Suprapubic skin (tissue), 3 donors: Measurements from ENCODE around the gene ATG2A.

Experiments used
- POLR2A ChIP-seq, 2 donors: fragments of 450-650 bp; IDR thresholded peaks; one replicate each; pipeline ENCODE4 v1.6.1; 2017; ENCODE audit warnings: antibody characterized with exemption in 2 of 2, mild to moderate bottlenecking in 2 of 2, moderate library complexity in 2 of 2
- TF ChIP-seq, protein P1 (sequence below), 2 donors: fragments of 200-600 bp in 1 of 2; fragments of 450-650 bp in 1 of 2; sonication (generic) in 1 of 2; IDR thresholded peaks; one replicate each; pipeline ENCODE4 v1.5.1; 2016 to 2019; ENCODE audit warnings: antibody characterized with exemption in 2 of 2, mild to moderate bottlenecking in 1 of 2, moderate library complexity in 1 of 2

DNA sequence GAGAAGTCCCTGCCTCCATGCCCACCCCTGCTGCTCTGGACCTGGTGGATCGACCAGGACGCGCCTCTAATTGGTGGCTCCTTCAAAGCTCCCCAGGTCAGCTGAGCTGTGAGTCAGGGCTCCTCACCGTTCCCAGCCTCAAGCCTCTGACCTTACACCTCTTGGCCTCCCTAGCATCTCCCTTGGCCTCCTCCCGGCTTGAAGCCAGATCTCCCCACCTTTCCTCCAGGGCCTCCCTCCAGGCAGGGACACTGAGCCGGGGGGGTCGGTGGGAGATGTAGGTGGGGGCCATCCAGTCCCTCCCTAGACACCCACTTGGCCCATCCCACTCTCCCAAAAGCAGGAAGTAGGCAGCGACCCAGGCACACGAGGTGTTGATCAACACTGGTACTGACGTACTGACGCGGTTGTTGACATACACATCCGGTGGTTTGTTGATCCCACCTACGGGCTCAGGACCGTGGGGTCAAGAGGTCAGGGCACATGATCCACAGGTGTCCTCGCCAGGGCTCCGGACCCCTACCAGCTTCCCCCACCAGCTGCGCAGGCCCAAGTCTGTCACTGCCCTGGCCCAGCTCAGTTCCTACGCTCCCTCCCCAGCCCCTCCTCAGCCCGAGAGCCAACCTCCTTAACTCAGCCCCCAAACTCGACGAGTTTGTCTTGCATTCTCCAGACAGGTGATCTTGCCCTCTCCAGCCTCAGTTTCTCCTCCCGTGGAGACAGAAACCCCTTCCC lies 802 bp downstream of the ATG2A start:
- TF ChIP-seq, protein P1, sequence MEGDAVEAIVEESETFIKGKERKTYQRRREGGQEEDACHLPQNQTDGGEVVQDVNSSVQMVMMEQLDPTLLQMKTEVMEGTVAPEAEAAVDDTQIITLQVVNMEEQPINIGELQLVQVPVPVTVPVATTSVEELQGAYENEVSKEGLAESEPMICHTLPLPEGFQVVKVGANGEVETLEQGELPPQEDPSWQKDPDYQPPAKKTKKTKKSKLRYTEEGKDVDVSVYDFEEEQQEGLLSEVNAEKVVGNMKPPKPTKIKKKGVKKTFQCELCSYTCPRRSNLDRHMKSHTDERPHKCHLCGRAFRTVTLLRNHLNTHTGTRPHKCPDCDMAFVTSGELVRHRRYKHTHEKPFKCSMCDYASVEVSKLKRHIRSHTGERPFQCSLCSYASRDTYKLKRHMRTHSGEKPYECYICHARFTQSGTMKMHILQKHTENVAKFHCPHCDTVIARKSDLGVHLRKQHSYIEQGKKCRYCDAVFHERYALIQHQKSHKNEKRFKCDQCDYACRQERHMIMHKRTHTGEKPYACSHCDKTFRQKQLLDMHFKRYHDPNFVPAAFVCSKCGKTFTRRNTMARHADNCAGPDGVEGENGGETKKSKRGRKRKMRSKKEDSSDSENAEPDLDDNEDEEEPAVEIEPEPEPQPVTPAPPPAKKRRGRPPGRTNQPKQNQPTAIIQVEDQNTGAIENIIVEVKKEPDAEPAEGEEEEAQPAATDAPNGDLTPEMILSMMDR (IDR thresholded peaks at IDR 0.05) = no peak
- TF ChIP-seq POLR2A (IDR thresholded peaks at IDR 0.05) = no peak
